GM18519 (cell line): ENCODE measurements around the gene SEC24D.

Experiments
- ATAC-seq: cut with Tn5 transposase; IDR thresholded peaks from one replicate; pipeline ENCODE4 v1.9.1; 2021; ENCODE audit warnings: mild to moderate bottlenecking, moderate library complexity; ENCODE audit not compliant: unreplicated experiment, low FRiP score

SEC24D gene

GRCh38 chr4:118730683-118731082 lies 105.2 kb downstream of the SEC24D start:
- no peak for ATAC-seq

- ATAC-seq = no peak
Observed at GRCh38 chr4:118729287-118730286, 106.3 kb downstream of the SEC24D start.

- ATAC-seq = no peak
Observed at GRCh38 chr4:118727360-118727759, 108.6 kb downstream of the SEC24D start.

GRCh38 chr4:118723369-118723768 lies 112.6 kb downstream of the SEC24D start:
- no peak for ATAC-seq

- no peak for ATAC-seq
Observed at GRCh38 chr4:118721752-118722151, 114.2 kb downstream of the SEC24D start.

- ATAC-seq = no peak
Observed at GRCh38 chr4:118718511-118719170, 117.3 kb downstream of the SEC24D start.

- ATAC-seq = no peak
Observed at GRCh38 chr4:118716304-118716703, 119.6 kb downstream of the SEC24D start.

- ATAC-seq = no peak
Observed at GRCh38 chr4:118714682-118715081, 121.2 kb downstream of the SEC24D start.

- no peak for ATAC-seq
Observed at GRCh38 chr4:118712872-118713271, 123.1 kb downstream of the SEC24D start.

GRCh38 chr4:118711052-118711451 lies 124.9 kb downstream of the SEC24D start:
- ATAC-seq = no peak

GRCh38 chr4:118703118-118703517 lies 132.8 kb downstream of the SEC24D start:
- ATAC-seq = no peak

GRCh38 chr4:118684873-118685811 lies 150.8 kb downstream of the SEC24D start, which contains the start of gene METTL14:
Gene METTL14, plus strand, starts transcription at chr4:118685392. Its CDS starts 143 bp downstream, at chr4:118685535.
- peak; percentile 98 for ATAC-seq

- no peak for ATAC-seq
Observed at GRCh38 chr4:118683513-118683912, 152.4 kb downstream of the SEC24D start.

GRCh38 chr4:118682928-118683327 lies 153.0 kb downstream of the SEC24D start:
- ATAC-seq = no peak

- ATAC-seq = no peak
Observed at GRCh38 chr4:118680808-118681207, 155.1 kb downstream of the SEC24D start.

GRCh38 chr4:118676128-118676527 lies 159.8 kb downstream of the SEC24D start:
- no peak for ATAC-seq
